22Rv1 (cell line): Measurements from ENCODE around the gene FAM216B.

Source experiments
- H3K27ac ChIP-seq: fragments of 450-650 bp; 2 replicates; pipeline ENCODE4 v1.5.1; 2017
- ZFX ChIP-seq: fragments of 450-650 bp; IDR thresholded peaks from 2 replicates; pipeline ENCODE4 v1.6.1; 2017; ENCODE audit warnings: antibody characterized with exemption, borderline replicate concordance
- TF ChIP-seq, protein P1 (sequence below): fragments of 450-650 bp; IDR thresholded peaks from 2 replicates; pipeline ENCODE4 v1.5.1; 2017; ENCODE audit warnings: mild to moderate bottlenecking

The FAM216B gene

DNA sequence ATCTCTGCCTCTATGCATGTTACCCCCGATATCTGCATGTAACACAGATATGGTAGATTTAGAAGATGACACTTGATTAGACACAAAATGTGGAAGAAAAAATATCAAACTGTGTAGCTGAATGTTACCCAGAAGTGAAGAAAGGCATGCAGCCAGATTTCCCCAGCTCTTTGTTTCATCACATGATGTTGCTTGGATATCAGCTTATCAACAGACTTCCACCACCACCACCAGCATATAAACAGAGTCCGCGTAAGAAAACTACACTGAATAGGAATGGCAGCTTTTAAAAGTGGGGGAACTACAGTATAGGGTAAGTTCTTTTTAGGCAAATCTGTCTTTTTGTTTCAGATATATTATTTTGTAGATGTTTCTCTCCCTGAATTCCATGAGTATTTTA is at the start of gene FAM216B:
TSS of gene FAM216B (plus strand) at position 233 of the 400 bp plus-strand sequence. CDS start 2,484 bp downstream, outside the sequence.
- TF ChIP-seq ZFX, result no peak
- TF ChIP-seq, protein P1, sequence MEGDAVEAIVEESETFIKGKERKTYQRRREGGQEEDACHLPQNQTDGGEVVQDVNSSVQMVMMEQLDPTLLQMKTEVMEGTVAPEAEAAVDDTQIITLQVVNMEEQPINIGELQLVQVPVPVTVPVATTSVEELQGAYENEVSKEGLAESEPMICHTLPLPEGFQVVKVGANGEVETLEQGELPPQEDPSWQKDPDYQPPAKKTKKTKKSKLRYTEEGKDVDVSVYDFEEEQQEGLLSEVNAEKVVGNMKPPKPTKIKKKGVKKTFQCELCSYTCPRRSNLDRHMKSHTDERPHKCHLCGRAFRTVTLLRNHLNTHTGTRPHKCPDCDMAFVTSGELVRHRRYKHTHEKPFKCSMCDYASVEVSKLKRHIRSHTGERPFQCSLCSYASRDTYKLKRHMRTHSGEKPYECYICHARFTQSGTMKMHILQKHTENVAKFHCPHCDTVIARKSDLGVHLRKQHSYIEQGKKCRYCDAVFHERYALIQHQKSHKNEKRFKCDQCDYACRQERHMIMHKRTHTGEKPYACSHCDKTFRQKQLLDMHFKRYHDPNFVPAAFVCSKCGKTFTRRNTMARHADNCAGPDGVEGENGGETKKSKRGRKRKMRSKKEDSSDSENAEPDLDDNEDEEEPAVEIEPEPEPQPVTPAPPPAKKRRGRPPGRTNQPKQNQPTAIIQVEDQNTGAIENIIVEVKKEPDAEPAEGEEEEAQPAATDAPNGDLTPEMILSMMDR, result no peak
- H3K27ac ChIP-seq, result no peak within 1 kb of the TSS

DNA sequence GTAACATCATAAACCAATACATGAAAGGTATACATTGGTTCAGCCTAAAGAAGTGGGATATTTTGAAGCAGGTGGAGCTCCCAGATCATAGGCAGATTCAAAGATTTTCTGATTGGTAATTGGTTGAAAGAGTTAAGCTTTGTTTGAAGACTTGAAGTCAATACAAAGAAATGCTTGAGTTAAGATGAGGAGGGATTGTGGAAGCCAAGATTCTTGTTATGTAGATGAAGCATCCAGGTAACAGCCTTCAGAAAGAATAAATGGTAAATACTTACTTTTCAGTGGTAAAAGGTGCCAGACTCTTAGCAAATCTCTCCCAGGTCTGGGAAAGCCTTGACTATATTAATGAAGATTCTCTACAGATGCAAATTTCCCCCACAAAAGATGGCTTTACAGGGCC is 49.3 kb upstream of the FAM216B start:
- H3K27ac ChIP-seq, result no peak overlapping the region
- TF ChIP-seq, protein P1, result no peak
- no peak for TF ChIP-seq ZFX

DNA sequence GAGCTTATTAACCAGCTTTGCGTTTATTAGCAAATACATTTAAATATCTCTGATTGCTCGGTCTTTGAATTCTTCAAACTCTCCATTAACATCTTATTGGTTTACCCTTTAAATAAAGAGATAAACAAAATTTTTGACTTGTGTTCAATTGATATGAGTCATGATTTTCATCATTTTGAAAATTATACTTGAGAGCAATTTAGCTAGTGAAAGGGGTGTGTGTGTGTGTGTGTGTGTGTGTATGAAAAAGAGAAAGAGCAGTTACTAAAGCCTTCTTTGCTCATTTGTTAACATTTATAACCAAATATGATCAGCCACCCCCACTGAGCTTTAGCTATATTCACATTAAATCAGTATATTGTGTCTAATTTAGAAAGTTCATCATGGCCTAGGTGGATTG is 48.3 kb upstream of the FAM216B start:
- TF ChIP-seq, protein P1, result no peak
- no peak for TF ChIP-seq ZFX

DNA sequence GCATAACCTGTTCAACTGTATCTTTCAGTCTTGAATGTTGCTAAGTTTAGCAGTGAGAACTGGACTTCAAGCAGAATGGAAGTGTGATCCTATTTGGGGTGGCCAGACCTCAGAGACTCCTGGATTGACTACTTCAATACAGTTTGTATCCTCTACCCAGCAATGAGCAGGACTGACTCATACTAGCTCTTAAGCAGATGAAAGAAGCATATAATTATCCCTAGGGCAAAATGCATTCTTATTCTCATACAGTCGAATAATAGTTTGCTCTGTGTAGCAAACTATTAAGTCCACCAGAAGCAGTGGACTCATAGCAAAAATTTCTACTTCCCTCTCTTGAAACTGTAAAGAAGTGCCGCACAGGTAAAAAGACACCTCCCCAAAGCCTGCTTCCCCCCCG is 46.4 kb upstream of the FAM216B start:
- no peak overlapping the region for H3K27ac ChIP-seq
- TF ChIP-seq ZFX, result no peak
- TF ChIP-seq, protein P1, result no peak

More for the DNA sequence above, 48.3 kb upstream of the FAM216B start:
- no peak overlapping the region for H3K27ac ChIP-seq

DNA sequence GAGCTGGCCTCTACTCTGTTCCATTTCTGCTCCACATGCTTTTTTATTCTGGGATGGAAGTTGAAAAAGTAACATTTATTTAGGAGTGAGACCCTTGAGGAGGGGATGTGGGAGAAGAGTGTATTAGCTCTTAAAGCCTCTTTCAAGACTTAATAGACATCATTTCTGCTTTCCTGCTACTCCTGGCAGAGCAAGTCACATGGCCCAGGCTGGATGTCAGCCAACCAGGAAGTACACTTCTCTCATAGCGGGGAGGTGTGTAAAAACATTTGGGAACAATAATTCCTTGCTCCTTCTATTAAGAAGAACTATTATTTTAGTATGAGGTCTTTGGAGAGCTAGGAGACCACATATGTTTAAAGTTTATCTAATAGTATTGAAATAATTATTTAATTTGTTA is 40.6 kb upstream of the FAM216B start:
- TF ChIP-seq, protein P1, result no peak
- TF ChIP-seq ZFX, result no peak
- no peak overlapping the region for H3K27ac ChIP-seq

DNA sequence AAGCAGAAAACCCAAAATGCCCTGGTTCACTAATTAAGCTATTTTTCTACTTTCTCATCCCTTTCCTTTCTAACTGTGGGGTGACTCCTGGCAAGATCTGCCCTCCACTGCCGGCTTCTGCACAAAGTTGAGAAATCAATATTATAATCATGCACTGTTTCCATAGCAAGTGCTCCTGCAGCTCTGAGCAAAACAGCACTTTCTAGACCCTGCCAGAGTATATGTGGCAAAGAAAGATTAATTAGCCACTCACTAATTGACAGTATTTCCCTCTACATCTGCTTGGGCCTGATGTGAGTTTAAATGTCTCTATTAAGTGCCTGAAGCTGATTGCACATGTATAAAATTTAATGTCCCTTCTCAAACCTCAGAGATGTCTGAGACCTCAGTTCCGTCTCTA is 39.5 kb upstream of the FAM216B start:
- no peak for TF ChIP-seq ZFX
- TF ChIP-seq, protein P1, result no peak
- H3K27ac ChIP-seq, result no peak overlapping the region

DNA sequence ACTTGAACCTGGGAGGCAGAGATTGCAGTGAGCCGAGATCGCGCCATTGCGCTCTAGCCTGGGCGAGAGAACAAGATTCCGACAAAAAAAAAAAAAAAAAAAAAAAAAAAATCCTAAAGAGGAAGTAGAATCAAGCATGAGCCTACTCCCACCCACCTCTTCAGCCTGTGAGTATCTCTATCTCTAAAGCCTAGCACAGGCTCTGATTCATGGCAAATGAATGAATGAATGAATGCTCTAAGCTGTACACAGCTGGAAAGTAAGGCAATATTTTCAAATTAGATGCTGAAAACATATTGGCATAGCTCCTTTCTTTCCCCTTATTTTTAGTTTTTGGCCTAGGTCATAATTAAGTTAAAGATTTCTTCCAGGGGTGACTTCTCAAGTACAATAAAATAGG is 35.7 kb upstream of the FAM216B start:
- no peak for TF ChIP-seq ZFX
- TF ChIP-seq, protein P1, result no peak
- H3K27ac ChIP-seq, result no peak overlapping the region
